NB4 (cell line): ENCODE data around the gene RANBP3.
"Not testable (repeated sequence)": the region's sequence is repeated elsewhere in the genome, so short reads cannot be mapped to it uniquely, and the experiment has no call there.

ENCODE experiments used
- DNase-seq: peaks from one replicate; pipeline ENCODE4 v3.0.0; 2010; ENCODE audit warnings: low read depth
- H3K4me3 ChIP-seq: one replicate; pipeline ENCODE4 v1.5.1; 2011; ENCODE audit warnings: mild to moderate bottlenecking, low read depth, low read length, moderate library complexity
- MYC ChIP-seq: IDR thresholded peaks from 2 replicates; pipeline ENCODE4 v1.6.1; 2011; ENCODE audit warnings: low read depth, low read length
- POLR2A ChIP-seq: IDR thresholded peaks from 2 replicates; pipeline ENCODE4 v1.6.1; 2011; ENCODE audit warnings: mild to moderate bottlenecking; ENCODE audit not compliant: insufficient read length; ENCODE audit errors: extremely low read depth
- TF ChIP-seq, protein P1 (sequence below): IDR thresholded peaks from one replicate; pipeline ENCODE4 v1.5.1; 2012; ENCODE audit warnings: low read depth, low read length
- TF ChIP-seq, protein P2 (sequence below): IDR thresholded peaks from 2 replicates; pipeline ENCODE4 v1.6.1; 2011; ENCODE audit warnings: low read depth, low read length

Gene RANBP3

DNA sequence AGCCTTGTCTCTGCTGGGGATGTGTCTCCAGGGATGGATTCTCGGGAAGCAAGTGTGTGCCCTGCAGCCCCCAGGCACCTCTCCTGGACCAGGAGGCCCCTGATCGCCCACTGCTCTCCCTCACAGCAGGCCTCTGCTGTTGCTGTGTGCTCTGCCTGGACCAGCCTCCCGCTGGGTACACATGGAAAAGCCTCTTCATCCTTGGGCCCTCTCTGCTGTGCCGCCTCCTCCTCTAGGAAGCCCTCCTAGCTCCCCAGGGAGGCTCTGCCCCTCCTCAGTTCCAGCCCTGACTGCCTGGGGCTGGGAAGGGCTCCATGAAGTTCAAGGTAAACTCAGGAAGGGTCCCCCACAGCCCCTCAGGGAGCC is 86.4 kb downstream of the RANBP3 start:
- H3K4me3 ChIP-seq, result no peak overlapping the region
- no peak for TF ChIP-seq MYC
- TF ChIP-seq, protein P1, sequence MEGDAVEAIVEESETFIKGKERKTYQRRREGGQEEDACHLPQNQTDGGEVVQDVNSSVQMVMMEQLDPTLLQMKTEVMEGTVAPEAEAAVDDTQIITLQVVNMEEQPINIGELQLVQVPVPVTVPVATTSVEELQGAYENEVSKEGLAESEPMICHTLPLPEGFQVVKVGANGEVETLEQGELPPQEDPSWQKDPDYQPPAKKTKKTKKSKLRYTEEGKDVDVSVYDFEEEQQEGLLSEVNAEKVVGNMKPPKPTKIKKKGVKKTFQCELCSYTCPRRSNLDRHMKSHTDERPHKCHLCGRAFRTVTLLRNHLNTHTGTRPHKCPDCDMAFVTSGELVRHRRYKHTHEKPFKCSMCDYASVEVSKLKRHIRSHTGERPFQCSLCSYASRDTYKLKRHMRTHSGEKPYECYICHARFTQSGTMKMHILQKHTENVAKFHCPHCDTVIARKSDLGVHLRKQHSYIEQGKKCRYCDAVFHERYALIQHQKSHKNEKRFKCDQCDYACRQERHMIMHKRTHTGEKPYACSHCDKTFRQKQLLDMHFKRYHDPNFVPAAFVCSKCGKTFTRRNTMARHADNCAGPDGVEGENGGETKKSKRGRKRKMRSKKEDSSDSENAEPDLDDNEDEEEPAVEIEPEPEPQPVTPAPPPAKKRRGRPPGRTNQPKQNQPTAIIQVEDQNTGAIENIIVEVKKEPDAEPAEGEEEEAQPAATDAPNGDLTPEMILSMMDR, result no peak
- no peak for TF ChIP-seq POLR2A
- TF ChIP-seq, protein P2, sequence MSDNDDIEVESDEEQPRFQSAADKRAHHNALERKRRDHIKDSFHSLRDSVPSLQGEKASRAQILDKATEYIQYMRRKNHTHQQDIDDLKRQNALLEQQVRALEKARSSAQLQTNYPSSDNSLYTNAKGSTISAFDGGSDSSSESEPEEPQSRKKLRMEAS, result no peak
- no peak for DNase-seq

DNA sequence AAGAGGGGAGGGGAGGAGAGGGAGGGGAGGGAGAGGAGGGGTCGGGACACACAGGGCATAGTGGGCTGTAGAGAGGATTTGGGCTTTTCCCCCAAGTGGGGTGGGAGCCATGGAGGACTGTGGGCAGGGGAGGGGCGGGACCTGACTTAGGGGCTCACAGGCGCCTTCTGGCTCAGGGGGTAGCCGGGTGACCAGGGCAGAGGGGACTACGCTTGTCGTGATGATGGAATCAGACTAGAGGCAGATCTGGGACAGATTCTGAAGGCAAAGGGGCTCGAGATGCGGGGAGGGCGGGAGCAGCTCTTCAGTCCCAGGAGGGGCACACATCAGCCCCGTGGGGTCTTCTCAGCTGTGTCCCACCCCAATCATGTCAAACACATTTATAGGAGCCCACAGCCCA is 87.8 kb downstream of the RANBP3 start:
- TF ChIP-seq, protein P2, result no peak
- TF ChIP-seq, protein P1, result no peak
- no peak for TF ChIP-seq MYC
- TF ChIP-seq POLR2A, result no peak
- no peak for DNase-seq
- no peak overlapping the region for H3K4me3 ChIP-seq

DNA sequence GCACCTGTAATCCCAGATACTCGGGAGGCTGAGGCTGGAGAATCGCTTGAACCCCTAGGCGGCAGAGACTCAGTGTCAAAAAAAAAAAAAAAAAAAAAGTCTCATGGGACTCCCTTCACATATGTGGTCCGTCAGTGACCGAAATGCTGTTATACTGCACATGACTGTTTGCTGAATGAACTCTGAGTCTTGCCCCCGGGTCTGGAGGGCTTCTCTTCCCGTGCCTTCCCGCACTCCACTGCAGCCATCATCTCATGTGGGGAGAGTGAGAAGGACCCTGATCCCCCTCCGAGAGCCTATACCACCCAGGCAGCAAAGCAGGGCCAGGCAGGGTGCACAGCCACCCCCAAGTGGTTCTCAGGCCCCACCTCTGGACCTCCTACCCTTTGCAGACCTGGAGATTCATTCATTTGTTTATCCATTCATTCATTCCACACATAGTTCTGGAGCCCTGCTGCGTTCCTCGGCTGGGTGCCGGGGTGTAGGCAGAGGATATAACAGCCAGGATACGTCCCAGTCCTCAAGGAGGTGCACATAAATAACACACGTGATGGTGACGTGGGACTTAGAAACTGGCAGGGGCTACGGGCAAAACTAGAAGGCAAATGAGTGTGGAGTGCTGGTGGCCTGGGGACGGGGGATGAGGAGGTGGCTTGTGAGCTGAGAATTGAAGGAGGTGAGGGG is 88.5 kb downstream of the RANBP3 start:
- DNase-seq, result no peak
- TF ChIP-seq POLR2A (no peak), MYC (no peak)
- TF ChIP-seq, protein P1, result no peak
- TF ChIP-seq, protein P2, result no peak
- no peak overlapping the region for H3K4me3 ChIP-seq

DNA sequence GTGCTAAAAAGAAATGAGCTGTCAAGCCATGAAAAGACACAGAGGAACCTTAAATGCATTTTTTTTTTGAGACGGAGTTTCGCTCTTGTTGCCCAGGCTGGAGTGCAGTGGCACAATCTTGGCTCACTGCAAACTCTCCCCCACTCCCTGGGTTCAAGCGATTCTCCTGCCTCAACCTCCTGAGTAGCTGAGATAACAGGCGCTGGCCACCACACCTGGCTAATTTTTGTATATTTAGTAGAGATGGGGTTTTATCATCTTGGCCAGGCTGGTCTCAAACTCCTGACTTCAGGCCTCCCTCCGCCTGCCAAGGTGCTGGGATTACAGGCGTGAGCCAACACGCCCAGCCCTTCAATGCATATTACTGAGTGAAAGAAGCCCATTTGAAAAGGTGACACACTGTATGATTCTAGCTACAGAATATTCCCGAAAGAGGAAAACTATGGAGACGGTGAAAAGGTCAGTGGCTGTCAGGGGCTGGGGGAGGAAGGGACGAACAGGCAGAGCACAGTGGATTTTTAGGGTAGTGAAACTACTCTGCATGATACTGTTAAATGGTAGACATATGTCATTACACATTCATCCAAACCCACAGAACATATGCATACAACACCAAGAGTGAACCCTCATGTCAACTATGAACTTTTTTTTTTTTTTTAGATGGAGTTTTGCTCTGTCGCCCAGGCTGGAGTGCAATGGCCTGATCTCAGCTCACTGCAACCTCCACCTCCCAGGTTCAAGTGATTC is 93.7 kb downstream of the RANBP3 start:
- H3K4me3 ChIP-seq, DNase-seq: not testable (repeated sequence)

DNA sequence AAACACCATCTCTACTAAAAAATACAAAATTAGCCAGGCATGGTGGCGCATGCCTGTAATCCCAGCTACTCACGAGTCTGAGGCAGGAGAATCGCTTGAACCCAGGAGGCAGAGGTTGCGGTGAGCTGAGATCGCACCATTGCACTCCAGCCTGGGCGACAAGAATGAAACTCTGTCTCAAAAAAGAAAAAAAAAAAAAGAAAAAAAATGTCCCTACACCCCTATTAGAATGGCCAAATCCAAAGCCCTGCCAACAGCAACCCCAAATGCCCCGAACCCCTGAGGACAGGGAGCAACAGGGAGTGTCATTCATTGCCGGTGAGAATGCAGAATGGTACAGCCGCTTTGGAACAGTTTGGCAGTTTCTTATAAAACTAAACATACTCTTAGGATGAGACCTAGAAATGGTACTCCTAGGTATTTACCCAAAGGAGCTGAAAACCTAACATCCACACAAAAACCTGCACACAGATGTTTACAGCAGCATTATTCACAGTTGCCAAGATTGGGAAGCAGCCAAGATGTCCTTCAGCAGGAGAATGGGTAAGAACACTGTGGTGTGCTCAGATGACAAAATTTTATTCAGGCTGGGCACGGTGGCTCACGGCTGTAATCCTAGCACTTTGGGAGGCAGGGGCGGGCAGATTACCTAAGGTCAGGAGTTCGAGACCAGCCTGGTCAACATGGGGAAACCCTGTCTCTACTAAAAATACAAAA is 94.6 kb downstream of the RANBP3 start:
- DNase-seq, H3K4me3 ChIP-seq: not testable (repeated sequence)

DNA sequence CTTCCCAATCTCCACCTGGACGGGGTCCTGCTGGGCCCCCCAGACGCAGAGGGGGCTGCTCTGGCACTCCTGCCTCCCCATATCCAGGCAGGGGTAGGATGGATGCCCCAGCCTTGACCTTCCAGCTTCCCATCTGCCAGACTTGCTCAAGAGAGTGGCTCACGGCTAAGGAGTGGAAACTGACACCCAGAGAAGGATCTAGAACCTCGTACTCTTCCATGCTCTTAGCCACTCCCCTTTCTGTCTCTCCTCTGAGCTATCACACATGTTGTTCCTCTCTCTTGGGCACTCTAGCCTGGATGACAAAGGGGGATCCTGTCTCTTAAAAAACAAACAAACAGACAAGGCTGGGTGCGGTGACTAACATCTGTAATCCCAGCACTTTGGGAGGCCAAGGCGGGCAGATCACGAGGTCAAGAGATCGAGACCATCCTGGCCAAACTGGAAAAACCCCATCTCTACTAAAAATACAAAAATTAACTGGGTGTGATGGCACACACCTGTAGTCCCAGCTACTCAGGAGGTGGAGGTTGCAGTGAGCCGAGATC is 95.4 kb downstream of the RANBP3 start:
- DNase-seq, result no peak
- H3K4me3 ChIP-seq, result no peak overlapping the region
- TF ChIP-seq, protein P1, result no peak
- TF ChIP-seq, protein P2, result no peak
- TF ChIP-seq MYC, result no peak
- TF ChIP-seq POLR2A, result no peak
